ENCODE results near the gene DSCAM. TPM values are rescaled to one million over a fixed set of nuclear protein-coding genes. Genes with fewer than 3 reads are reported as not detected.

DSCAM gene
- polyA plus RNA-seq, 1 experiment: not detected

- TF ChIP-seq, protein P1, sequence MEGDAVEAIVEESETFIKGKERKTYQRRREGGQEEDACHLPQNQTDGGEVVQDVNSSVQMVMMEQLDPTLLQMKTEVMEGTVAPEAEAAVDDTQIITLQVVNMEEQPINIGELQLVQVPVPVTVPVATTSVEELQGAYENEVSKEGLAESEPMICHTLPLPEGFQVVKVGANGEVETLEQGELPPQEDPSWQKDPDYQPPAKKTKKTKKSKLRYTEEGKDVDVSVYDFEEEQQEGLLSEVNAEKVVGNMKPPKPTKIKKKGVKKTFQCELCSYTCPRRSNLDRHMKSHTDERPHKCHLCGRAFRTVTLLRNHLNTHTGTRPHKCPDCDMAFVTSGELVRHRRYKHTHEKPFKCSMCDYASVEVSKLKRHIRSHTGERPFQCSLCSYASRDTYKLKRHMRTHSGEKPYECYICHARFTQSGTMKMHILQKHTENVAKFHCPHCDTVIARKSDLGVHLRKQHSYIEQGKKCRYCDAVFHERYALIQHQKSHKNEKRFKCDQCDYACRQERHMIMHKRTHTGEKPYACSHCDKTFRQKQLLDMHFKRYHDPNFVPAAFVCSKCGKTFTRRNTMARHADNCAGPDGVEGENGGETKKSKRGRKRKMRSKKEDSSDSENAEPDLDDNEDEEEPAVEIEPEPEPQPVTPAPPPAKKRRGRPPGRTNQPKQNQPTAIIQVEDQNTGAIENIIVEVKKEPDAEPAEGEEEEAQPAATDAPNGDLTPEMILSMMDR (IDR thresholded peaks at IDR 0.05; ENCODE audit: low read depth, low read length): no peak
- Histone ChIP-seq H3K27me3 (ENCODE audit: control insufficient read depth, insufficient read depth, low read length) (no peaks in the 10 kb centered on the region), H3K9me3 (ENCODE audit: control insufficient read depth, insufficient read depth, low read length) (peaks cover 37% of the 10 kb centered on the region), H3K4me3 (ENCODE audit: low read depth, low read length) (no peak overlapping the region), H3K27ac (ENCODE audit: low read depth, low read length) (no peak overlapping the region)
- CTCF ChIA-PET: no interaction called here
- no peak for DNase-seq (ENCODE audit: low read depth, low spot score)
- POLR2A ChIA-PET: no interaction called here
Observed at GRCh38 chr21:40160911-40161310, 686.0 kb downstream of the DSCAM start.

GRCh38 chr21:40158366-40158765, 688.6 kb downstream of the DSCAM start:
- Histone ChIP-seq H3K4me3 (ENCODE audit: low read depth, low read length) (no peak overlapping the region), H3K27me3 (ENCODE audit: control insufficient read depth, insufficient read depth, low read length) (no peaks in the 10 kb centered on the region), H3K27ac (ENCODE audit: low read depth, low read length) (no peak overlapping the region), H3K9me3 (ENCODE audit: control insufficient read depth, insufficient read depth, low read length) (peaks cover 34% of the 10 kb centered on the region)
- ChIA-PET CTCF (no interaction called here), POLR2A (no interaction called here)
- TF ChIP-seq, protein P1 (IDR thresholded peaks at IDR 0.05; ENCODE audit: low read depth, low read length): no peak
- DNase-seq (ENCODE audit: low read depth, low spot score): no peak

DNA sequence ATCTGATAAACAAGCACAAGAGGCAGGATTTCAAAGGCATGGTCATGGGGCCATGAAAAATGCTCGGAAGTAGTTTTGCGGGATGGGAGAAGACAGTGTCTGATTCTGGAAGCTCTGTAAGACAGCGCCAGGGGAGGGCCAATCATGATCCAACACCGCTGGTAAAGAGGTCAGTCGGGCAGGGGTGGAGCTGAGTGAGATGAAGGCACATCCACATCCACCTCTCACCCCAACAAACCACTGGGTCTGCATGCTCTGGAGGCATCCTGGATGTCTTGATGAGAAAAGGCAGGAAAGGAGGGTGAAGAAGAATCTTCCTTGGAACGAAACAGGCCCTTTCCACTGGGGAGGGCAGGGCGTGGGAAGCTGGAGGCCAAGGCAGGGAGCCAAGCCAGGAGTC, 691.4 kb downstream of the DSCAM start:
- CTCF ChIA-PET: no interaction called here
- Histone ChIP-seq H3K4me3 (ENCODE audit: low read depth, low read length) (no peak overlapping the region), H3K27me3 (ENCODE audit: control insufficient read depth, insufficient read depth, low read length) (no peaks in the 10 kb centered on the region), H3K9me3 (ENCODE audit: control insufficient read depth, insufficient read depth, low read length) (peaks cover 36% of the 10 kb centered on the region), H3K27ac (ENCODE audit: low read depth, low read length) (no peak overlapping the region)
- POLR2A ChIA-PET: interaction anchor here (0.6 kb wide), 1 partner anchor 201 kb away, joined by 5 read pairs; no protein-coding TSS in a partner anchor
- no peak for DNase-seq (ENCODE audit: low read depth, low spot score)
- TF ChIP-seq, protein P1 (IDR thresholded peaks at IDR 0.05; ENCODE audit: low read depth, low read length): no peak

- no peak for DNase-seq (ENCODE audit: low read depth, low spot score)
- Histone ChIP-seq H3K27ac (ENCODE audit: low read depth, low read length) (no peak overlapping the region), H3K9me3 (ENCODE audit: control insufficient read depth, insufficient read depth, low read length) (peaks cover 30% of the 10 kb centered on the region), H3K27me3 (ENCODE audit: control insufficient read depth, insufficient read depth, low read length) (no peaks in the 10 kb centered on the region), H3K4me3 (ENCODE audit: low read depth, low read length) (no peak overlapping the region)
- ChIA-PET CTCF (no interaction called here), POLR2A (no interaction called here)
- TF ChIP-seq, protein P1 (IDR thresholded peaks at IDR 0.05; ENCODE audit: low read depth, low read length): no peak
Observed at GRCh38 chr21:40153351-40153750, 693.6 kb downstream of the DSCAM start.

DNA sequence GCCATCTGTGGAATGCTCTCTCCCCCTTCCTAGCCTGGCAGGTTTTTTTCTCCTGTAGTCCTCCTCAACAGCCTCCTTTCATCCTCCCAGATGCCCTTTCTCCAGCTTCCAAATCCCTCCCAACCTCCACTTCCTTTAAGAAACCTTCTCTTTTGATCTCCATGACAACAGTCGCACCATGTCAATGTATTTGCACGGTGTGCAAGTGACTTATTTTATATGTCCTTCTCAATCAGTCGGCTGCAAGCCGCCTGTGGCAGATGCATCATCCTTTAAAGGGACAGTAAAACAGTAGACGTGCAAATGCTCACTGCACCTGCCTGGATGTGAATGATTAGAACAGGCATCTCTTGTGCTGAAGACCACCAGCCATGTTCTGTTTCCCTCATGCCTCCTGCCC, 694.5 kb downstream of the DSCAM start:
- H3K27ac ChIP-seq (ENCODE audit: low read depth, low read length): no peak overlapping the region
- POLR2A ChIA-PET: no interaction called here
- TF ChIP-seq, protein P1 (IDR thresholded peaks at IDR 0.05; ENCODE audit: low read depth, low read length): no peak

More for the DNA sequence above, 694.5 kb downstream of the DSCAM start:
- H3K9me3 ChIP-seq (ENCODE audit: control insufficient read depth, insufficient read depth, low read length): peaks cover 28% of the 10 kb centered on the region
- no peaks in the 10 kb centered on the region for H3K27me3 ChIP-seq (ENCODE audit: control insufficient read depth, insufficient read depth, low read length)
- H3K4me3 ChIP-seq (ENCODE audit: low read depth, low read length): no peak overlapping the region
- CTCF ChIA-PET: no interaction called here
- no peak for DNase-seq (ENCODE audit: low read depth, low spot score)
